22Rv1 (cell line): ENCODE results near the gene GRIN3B.

Experiments used
- CTCF ChIP-seq: fragments of 450-650 bp; IDR thresholded peaks from 2 replicates; pipeline ENCODE4 v1.5.1; 2017; ENCODE audit warnings: mild to moderate bottlenecking
- ZFX ChIP-seq: fragments of 450-650 bp; IDR thresholded peaks from 2 replicates; pipeline ENCODE4 v1.6.1; 2017; ENCODE audit warnings: antibody characterized with exemption, borderline replicate concordance

GRCh38 chr19:1004204-1004802 lies 4.1 kb downstream of the GRIN3B start:
- no peak for TF ChIP-seq CTCF
- no peak for TF ChIP-seq ZFX
